GM12874 (cell line): ENCODE measurements around the gene DNAH8.

Experiments used
- TF ChIP-seq, protein P1 (sequence below): IDR thresholded peaks from 2 replicates; pipeline ENCODE4 v1.5.1; 2011; ENCODE audit warnings: low read depth, mild to moderate bottlenecking, control low read depth, low read length, moderate library complexity; ENCODE audit not compliant: insufficient read depth

DNAH8 gene

DNA sequence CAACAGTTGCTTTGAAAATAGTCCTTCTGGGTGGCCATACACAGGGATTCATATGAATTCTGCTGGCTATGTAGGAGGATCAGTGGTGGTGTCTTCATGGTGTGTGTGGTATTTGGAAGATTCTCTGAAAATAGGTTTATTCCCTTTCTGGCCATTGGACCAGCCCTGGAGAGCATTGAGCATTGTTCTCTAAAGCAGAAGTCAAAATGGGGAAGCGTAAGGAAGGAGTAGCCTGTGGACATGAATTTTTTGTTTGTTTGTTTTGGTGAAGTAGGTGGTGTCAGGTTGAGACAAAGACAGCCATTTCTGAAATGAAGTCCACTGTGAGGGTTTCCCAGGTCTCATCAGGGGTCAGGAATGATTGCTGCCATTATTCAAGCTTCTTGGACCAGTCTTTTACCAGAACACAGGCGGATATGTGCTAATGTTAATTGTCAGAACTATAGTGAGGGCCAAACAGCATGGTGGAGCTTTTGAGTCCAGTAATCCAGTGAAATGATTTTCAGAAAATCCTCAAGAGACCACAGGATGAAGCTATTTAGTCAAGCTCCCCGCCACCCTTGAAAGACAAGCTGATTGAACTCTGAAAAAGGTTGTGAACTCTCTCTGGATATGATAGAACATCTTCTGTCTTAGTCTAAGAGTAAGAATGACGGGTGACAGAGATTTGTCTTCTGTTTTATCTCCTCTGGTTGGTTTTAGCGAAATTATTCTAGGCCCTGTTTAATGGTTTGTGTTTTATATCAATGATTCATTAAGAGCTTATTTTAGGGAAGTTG lies 60.0 kb downstream of the DNAH8 start:
- TF ChIP-seq, protein P1, sequence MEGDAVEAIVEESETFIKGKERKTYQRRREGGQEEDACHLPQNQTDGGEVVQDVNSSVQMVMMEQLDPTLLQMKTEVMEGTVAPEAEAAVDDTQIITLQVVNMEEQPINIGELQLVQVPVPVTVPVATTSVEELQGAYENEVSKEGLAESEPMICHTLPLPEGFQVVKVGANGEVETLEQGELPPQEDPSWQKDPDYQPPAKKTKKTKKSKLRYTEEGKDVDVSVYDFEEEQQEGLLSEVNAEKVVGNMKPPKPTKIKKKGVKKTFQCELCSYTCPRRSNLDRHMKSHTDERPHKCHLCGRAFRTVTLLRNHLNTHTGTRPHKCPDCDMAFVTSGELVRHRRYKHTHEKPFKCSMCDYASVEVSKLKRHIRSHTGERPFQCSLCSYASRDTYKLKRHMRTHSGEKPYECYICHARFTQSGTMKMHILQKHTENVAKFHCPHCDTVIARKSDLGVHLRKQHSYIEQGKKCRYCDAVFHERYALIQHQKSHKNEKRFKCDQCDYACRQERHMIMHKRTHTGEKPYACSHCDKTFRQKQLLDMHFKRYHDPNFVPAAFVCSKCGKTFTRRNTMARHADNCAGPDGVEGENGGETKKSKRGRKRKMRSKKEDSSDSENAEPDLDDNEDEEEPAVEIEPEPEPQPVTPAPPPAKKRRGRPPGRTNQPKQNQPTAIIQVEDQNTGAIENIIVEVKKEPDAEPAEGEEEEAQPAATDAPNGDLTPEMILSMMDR: no peak

DNA sequence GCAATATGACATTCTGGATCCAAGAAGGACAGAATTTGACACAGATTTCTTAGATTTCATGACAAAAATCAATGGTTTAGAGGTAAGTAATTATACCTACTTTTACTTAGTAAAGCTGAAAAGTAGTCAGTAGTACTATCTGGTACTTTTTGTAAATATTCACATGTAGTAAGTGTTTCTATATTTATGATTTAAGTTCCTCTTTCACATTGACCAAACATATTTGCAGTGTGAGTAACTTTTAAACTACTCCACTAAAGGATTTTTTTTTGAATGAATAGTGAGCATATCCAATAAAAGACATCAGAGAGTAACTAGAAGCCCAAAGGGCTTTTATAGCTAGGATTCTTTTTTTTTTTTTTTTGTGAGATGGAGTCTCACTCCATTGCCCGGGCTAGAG lies 60.8 kb downstream of the DNAH8 start:
- TF ChIP-seq, protein P1: no peak

DNA sequence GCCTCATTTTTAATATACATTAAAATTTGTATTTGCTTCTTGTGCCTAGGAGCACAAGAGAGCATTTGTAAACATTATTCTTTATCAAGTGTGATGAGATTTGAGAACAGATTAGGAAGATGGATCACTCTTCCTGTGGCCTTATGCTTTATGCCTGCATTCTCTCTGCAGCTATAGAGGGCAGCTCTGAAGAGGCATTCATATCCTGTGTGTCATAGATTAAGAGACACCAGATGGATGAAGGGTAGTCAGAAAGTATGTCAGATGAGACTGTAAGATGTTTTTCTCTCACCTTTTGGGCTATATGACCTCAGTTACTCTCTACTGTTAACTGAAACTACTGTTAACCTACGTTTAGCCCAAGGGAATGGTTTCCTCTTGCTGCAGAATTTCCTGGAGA lies 61.4 kb downstream of the DNAH8 start:
- TF ChIP-seq, protein P1: no peak

DNA sequence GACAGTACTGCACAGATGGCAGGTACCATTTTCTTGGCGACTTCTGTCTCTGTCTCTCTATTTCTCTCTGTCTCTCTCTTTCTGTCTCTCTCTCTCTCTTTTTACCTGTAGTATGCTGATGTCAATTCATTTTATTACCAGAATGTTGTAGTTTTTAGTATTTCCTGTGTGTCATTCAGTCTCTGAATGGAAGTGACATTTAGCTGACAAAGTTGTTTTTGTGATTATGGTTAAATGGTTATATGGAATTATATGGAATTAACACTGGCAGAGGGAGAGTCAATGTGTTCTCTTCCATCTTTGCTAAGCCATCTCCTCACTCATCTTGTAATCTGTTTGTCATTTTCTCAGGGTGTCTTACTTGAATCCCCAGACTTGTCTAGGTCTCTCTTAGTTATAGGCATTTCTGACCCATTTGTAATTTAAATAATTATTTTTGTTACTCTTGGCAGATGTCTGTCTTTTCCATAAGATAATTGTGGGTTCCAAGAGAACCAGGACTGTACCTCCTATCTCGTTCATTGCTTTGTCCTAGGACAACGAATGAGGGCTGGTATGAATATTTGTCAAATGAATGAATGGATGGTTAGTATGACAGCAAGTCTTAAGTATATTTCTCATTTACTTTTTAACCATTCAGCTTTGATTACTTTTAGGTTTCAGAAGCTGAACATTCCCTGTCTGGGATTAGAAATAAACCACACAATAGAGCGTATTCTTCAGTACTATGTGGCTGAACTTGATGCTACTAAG lies 64.4 kb downstream of the DNAH8 start:
- TF ChIP-seq, protein P1: no peak

DNA sequence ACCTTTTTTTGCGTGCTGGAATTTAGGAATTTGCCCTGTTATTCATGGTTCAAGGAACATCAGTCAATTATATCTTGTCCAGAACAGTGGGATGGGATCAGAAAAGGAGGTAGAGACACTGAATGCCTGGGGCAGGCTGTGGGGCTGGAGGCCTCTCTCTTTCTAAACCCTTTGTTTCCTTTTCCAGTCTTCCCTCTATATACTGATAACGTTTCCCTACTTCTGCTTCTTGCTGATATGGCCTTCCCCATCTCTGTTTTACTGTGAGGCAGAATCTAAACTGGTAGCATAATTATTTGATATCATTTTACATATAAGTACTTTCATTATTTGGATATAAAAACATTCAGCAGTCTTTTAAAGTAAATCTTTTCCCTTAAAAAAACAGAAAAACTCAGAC lies 67.5 kb downstream of the DNAH8 start:
- TF ChIP-seq, protein P1: no peak

DNA sequence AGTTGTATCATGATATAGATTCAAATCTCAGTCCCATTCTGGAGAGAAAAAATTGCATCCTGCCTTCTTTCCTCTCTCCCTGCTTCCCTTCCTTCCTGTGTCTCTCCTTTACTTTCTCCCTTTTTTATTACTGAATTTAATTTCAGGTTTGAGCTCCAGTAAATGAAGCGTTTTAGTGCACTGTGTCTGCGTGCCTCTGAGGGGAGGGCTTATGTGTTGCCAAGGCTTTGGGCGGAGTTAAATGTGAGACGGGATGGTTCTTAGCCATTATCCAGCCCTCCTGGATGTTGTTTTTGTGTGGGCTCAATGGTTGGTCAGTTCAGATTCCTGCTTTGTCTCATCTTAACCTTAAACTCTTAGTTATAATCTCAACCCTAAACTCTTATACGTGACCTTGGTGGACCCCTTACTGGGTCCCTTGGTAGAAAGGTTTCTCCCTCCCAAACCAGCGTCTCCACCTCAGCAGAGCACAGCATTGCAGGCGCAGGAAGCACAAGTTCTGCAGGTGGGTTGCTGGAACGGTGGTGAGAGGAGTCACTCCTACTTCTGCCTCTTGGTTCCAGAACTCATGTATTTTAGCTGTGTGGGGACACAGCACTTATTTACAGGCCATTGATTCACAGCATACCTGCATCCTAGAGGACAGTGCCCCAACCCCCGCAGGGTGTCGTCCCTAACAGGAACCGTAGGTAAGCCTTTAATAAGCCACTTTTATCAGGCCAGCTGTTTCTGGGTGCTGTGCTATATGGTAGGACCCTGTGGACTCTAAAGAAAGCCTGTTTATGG lies 68.5 kb downstream of the DNAH8 start:
- TF ChIP-seq, protein P1: no peak
